ENCODE data around the gene HABP4.

HABP4 gene

DNA sequence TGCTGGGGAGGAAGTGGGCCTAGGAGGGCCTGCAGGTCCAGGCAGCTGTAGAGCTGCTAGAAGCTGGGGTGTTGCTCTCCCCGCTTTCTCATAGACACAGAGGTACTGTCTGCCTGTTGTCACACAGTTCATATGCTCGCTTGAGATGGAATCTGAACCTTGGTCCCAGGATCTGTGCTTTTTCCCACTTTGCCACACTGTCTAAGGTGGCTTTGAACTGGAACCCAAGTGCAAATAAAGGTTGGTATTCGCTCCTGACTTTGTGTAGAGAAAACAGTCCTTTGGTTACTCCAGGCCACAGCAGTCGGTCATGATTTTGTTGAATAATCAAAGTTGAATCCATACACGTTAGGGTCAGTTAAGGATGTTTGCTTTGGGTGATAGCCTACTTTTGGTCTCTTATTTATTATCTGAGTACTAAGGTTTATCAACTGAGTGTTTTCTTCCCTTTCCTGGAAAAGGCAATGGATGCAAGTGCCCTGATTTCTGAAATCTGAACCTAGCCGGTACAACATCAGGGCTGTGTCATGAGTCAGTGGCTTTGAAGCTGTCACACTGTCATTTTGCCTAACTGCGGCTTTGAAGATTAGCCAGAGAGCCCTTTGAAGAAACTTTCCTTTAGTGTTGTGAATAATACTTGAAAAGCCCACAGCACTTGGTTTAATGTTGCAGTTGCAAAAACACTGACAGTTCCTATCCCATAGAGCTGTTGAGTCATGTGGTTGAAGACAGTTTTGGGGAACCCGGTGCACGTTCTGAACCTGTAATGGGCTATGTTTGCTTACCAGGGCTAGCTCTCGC lies 41.3 kb downstream of the HABP4 start:
- Histone ChIP-seq H3K9me2 (replicated peaks; ENCODE audit: control insufficient read depth, low read length) (no peaks in the 10 kb centered on the region), H3F3A (ENCODE audit: control insufficient read depth, insufficient read depth) (no peaks in the 10 kb centered on the region), H3K79me2 (ENCODE audit: control insufficient read depth, low read length) (no peaks in the 10 kb centered on the region), H3K4me1 (ENCODE audit: control insufficient read depth, low read length) (no peaks in the 10 kb centered on the region), H3K36me3 (ENCODE audit: control insufficient read depth, low read length) (no peaks in the 10 kb centered on the region), H3K4me2 (ENCODE audit: low read length) (no peak overlapping the region), H3K27ac (ENCODE audit: low read depth, low read length) (no peak overlapping the region), H3K27me3 (ENCODE audit: control insufficient read depth, low read length) (no peaks in the 10 kb centered on the region), H4K20me1 (ENCODE audit: control insufficient read depth, insufficient read depth, low read depth, low read length) (no peaks in the 10 kb centered on the region), H3K4me3 (ENCODE audit: low read length) (no peak overlapping the region), H3K9me3 (ENCODE audit: control insufficient read depth, insufficient read depth, low read length) (no peaks in the 10 kb centered on the region)
- TF ChIP-seq EZH2phosphoT487 (IDR thresholded peaks at IDR 0.05; ENCODE audit: borderline replicate concordance, low read length): no peak
- TF ChIP-seq, protein P1, sequence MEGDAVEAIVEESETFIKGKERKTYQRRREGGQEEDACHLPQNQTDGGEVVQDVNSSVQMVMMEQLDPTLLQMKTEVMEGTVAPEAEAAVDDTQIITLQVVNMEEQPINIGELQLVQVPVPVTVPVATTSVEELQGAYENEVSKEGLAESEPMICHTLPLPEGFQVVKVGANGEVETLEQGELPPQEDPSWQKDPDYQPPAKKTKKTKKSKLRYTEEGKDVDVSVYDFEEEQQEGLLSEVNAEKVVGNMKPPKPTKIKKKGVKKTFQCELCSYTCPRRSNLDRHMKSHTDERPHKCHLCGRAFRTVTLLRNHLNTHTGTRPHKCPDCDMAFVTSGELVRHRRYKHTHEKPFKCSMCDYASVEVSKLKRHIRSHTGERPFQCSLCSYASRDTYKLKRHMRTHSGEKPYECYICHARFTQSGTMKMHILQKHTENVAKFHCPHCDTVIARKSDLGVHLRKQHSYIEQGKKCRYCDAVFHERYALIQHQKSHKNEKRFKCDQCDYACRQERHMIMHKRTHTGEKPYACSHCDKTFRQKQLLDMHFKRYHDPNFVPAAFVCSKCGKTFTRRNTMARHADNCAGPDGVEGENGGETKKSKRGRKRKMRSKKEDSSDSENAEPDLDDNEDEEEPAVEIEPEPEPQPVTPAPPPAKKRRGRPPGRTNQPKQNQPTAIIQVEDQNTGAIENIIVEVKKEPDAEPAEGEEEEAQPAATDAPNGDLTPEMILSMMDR (IDR thresholded peaks at IDR 0.05; ENCODE audit: low read depth, low read length, poor library complexity, severe bottlenecking): no peak

GRCh38 chr9:96491880-96492525 lies 42.0 kb downstream of the HABP4 start:
- Histone ChIP-seq H3F3A (ENCODE audit: control insufficient read depth, insufficient read depth) (no peaks in the 10 kb centered on the region), H3K4me2 (ENCODE audit: low read length) (no peak overlapping the region), H3K4me1 (ENCODE audit: control insufficient read depth, low read length) (no peaks in the 10 kb centered on the region), H3K27me3 (ENCODE audit: control insufficient read depth, low read length) (no peaks in the 10 kb centered on the region), H3K4me3 (ENCODE audit: low read length) (no peak overlapping the region), H3K36me3 (ENCODE audit: control insufficient read depth, low read length) (no peaks in the 10 kb centered on the region), H3K27ac (ENCODE audit: low read depth, low read length) (no peak overlapping the region), H3K9me3 (ENCODE audit: control insufficient read depth, insufficient read depth, low read length) (no peaks in the 10 kb centered on the region), H4K20me1 (ENCODE audit: control insufficient read depth, insufficient read depth, low read depth, low read length) (no peaks in the 10 kb centered on the region), H3K9me2 (replicated peaks; ENCODE audit: control insufficient read depth, low read length) (no peaks in the 10 kb centered on the region), H3K79me2 (ENCODE audit: control insufficient read depth, low read length) (no peaks in the 10 kb centered on the region)
- no peak for TF ChIP-seq EZH2phosphoT487 (IDR thresholded peaks at IDR 0.05; ENCODE audit: borderline replicate concordance, low read length)
- TF ChIP-seq, protein P1 (IDR thresholded peaks at IDR 0.05; ENCODE audit: low read depth, low read length, poor library complexity, severe bottlenecking): no peak

- Histone ChIP-seq H3K4me3 (ENCODE audit: low read length) (no peak overlapping the region), H3K27ac (ENCODE audit: low read depth, low read length) (no peak overlapping the region), H3F3A (ENCODE audit: control insufficient read depth, insufficient read depth) (no peaks in the 10 kb centered on the region), H3K9me3 (ENCODE audit: control insufficient read depth, insufficient read depth, low read length) (no peaks in the 10 kb centered on the region), H3K27me3 (ENCODE audit: control insufficient read depth, low read length) (no peaks in the 10 kb centered on the region), H3K36me3 (ENCODE audit: control insufficient read depth, low read length) (no peaks in the 10 kb centered on the region), H3K4me2 (ENCODE audit: low read length) (no peak overlapping the region), H3K4me1 (ENCODE audit: control insufficient read depth, low read length) (no peaks in the 10 kb centered on the region), H3K79me2 (ENCODE audit: control insufficient read depth, low read length) (no peaks in the 10 kb centered on the region), H4K20me1 (ENCODE audit: control insufficient read depth, insufficient read depth, low read depth, low read length) (no peaks in the 10 kb centered on the region), H3K9me2 (replicated peaks; ENCODE audit: control insufficient read depth, low read length) (no peaks in the 10 kb centered on the region)
- no peak for TF ChIP-seq EZH2phosphoT487 (IDR thresholded peaks at IDR 0.05; ENCODE audit: borderline replicate concordance, low read length)
- TF ChIP-seq, protein P1 (IDR thresholded peaks at IDR 0.05; ENCODE audit: low read depth, low read length, poor library complexity, severe bottlenecking): no peak
These were observed 43.1 kb downstream of the HABP4 start for GRCh38 chr9:96492993-96493531.
